SK-N-SH (cell line): ENCODE results near the gene RGS14. TPM values are rescaled to one million over a fixed set of nuclear protein-coding genes. Genes with fewer than 3 reads are reported as not detected.

Experiments used
- CTCF ChIA-PET: fragments of 300-600, 350-600 bp; formaldehyde crosslinking; extraction: SDS; loops from one replicate; lab custom pipeline; 2021; lab: Yijun Ruan, JAX
- POLR2A ChIA-PET: fragments of 350-600 bp; sonication (Branson Sonifier 250); formaldehyde crosslinking; extraction: SDS; loops from one replicate; lab custom pipeline; 2020; ENCODE audit warnings: antibody characterized with exemption, inconsistent platforms; lab: Yijun Ruan, JAX
- DNase-seq: peaks from one replicate; pipeline ENCODE4 v3.0.0; 2012
- H2AFZ ChIP-seq: fragments of 200-600 bp; sonication (generic); 2 replicates; pipeline ENCODE4 v1.8.1; 2016; ENCODE audit warnings: antibody characterized with exemption, mild to moderate bottlenecking, low read depth
- H3F3A ChIP-seq: fragments of 200-600 bp; sonication (generic); replicated peaks from 2 replicates; pipeline ENCODE3; 2016; ENCODE audit warnings: antibody characterized with exemption, mild to moderate bottlenecking; ENCODE audit not compliant: insufficient read depth
- H3K27ac ChIP-seq, 2 experiments: fragments of 200-500 bp in 1 of 2; fragments of 200-600 bp in 1 of 2; sonication (Bioruptor generic) in 1 of 2; sonication (generic), shearing (Covaris generic) in 1 of 2; 2 replicates each; pipeline versions ENCODE4 v1.5.1 to v1.6.1; 2014 to 2016; ENCODE audit warnings: low read depth in 2 of 2, inconsistent platforms in 1 of 2, low read length in 1 of 2, mild to moderate bottlenecking in 1 of 2, mixed read lengths in 1 of 2
- H3K27me3 ChIP-seq: fragments of 200-600 bp; sonication (generic), shearing (Covaris generic); 2 replicates; pipeline ENCODE4 v1.6.1; 2016; ENCODE audit warnings: mixed run types; ENCODE audit not compliant: insufficient read depth
- H3K36me3 ChIP-seq, 2 experiments: fragments of 200-500 bp in 1 of 2; fragments of 200-600 bp in 1 of 2; sonication (Bioruptor generic) in 1 of 2; sonication (generic) in 1 of 2; replicated peaks in 1 of 2; 2 replicates each; pipeline versions ENCODE3 to v1.5.1; 2014 to 2016; ENCODE audit warnings: low read length in 1 of 2, mild to moderate bottlenecking in 1 of 2; ENCODE audit not compliant: insufficient read depth in 2 of 2, control insufficient read depth in 1 of 2
- H3K4me1 ChIP-seq, 2 experiments: fragments of 200-500 bp in 1 of 2; fragments of 200-600 bp in 1 of 2; sonication (Bioruptor generic) in 1 of 2; sonication (generic), shearing (Covaris generic) in 1 of 2; 2 replicates each; pipeline versions ENCODE4 v1.5.1 to v1.6.1; 2014 to 2016; ENCODE audit warnings: low read depth in 1 of 2, low read length in 1 of 2, mixed run types in 1 of 2; ENCODE audit not compliant: insufficient read depth in 2 of 2, control insufficient read depth in 1 of 2
- H3K4me2 ChIP-seq: fragments of 200-600 bp; sonication (generic), shearing (Covaris generic); 2 replicates; pipeline ENCODE4 v1.6.1; 2017; ENCODE audit warnings: mixed run types
- H3K4me3 ChIP-seq, 2 experiments: fragments of 200-500 bp in 1 of 2; fragments of 200-600 bp in 1 of 2; sonication (Bioruptor generic) in 1 of 2; sonication (generic), shearing (Covaris generic) in 1 of 2; 2 replicates each; pipeline versions ENCODE4 v1.5.1 to v1.8.1; 2014 to 2016; ENCODE audit warnings: low read depth in 2 of 2, inconsistent platforms in 1 of 2, low read length in 1 of 2, mild to moderate bottlenecking in 1 of 2, mixed read lengths in 1 of 2, moderate library complexity in 1 of 2
- H3K79me2 ChIP-seq: fragments of 200-600 bp; sonication (generic); 2 replicates; pipeline ENCODE4 v1.8.1; 2017; ENCODE audit warnings: mild to moderate bottlenecking; ENCODE audit not compliant: insufficient read depth
- H3K9ac ChIP-seq: fragments of 200-600 bp; sonication (generic); 2 replicates; pipeline ENCODE4 v1.6.1; 2017; ENCODE audit warnings: mixed run types
- H3K9me2 ChIP-seq: fragments of 200-600 bp; sonication (generic); 2 replicates; pipeline ENCODE4 v1.6.1; 2017; ENCODE audit warnings: mixed run types
- H3K9me3 ChIP-seq: fragments of 200-600 bp; sonication (generic); 2 replicates; pipeline ENCODE4 v1.6.1; 2017; ENCODE audit warnings: mixed run types, mild to moderate bottlenecking, moderate library complexity
- H4K20me1 ChIP-seq: fragments of 200-600 bp; sonication (generic); 2 replicates; pipeline ENCODE4 v1.6.1; 2017; ENCODE audit warnings: mild to moderate bottlenecking, mixed run types; ENCODE audit not compliant: insufficient read depth
- CHD2 ChIP-seq: fragments of 150-350 bp; IDR thresholded peaks from 2 replicates; pipeline ENCODE4 v1.6.1; 2018; ENCODE audit warnings: low read length; ENCODE audit not compliant: partially characterized antibody
- CTCF ChIP-seq: fragments of 200-600 bp; sonication (generic); IDR thresholded peaks from 2 replicates; pipeline ENCODE4 v1.6.1; 2017; ENCODE audit warnings: antibody characterized with exemption, mild to moderate bottlenecking, moderate library complexity
- FOXJ3 ChIP-seq: sonication (generic); formaldehyde crosslinking; IDR thresholded peaks from 2 replicates; pipeline ENCODE4 v1.5.1; 2020; ENCODE audit warnings: mild to moderate bottlenecking, missing genetic modification reagents
- GABPA ChIP-seq: IDR thresholded peaks from 2 replicates; pipeline ENCODE4 v1.4.0; 2012; ENCODE audit warnings: low read depth, mild to moderate bottlenecking
- GATA2 ChIP-seq: sonication (generic); formaldehyde crosslinking; IDR thresholded peaks from 2 replicates; pipeline ENCODE4 v1.5.0; 2020; ENCODE audit warnings: mild to moderate bottlenecking, missing genetic modification reagents
- IRF3 ChIP-seq: fragments of 150-350 bp; IDR thresholded peaks from 2 replicates; pipeline ENCODE4 v1.6.1; 2016; ENCODE audit warnings: mild to moderate bottlenecking, low read depth, low read length
- MAX ChIP-seq: IDR thresholded peaks from 2 replicates; pipeline ENCODE4 v1.4.0; 2012; ENCODE audit warnings: low read depth
- MXI1 ChIP-seq: IDR thresholded peaks from 2 replicates; pipeline ENCODE4 v1.6.1; 2012; ENCODE audit warnings: mild to moderate bottlenecking, low read depth, low read length, improper control_type of control experiment
- NFIC ChIP-seq: IDR thresholded peaks from 2 replicates; pipeline ENCODE4 v1.4.0; 2012; ENCODE audit warnings: borderline replicate concordance
- RAD21 ChIP-seq: IDR thresholded peaks from 2 replicates; pipeline ENCODE4 v1.6.1; 2012; ENCODE audit warnings: mild to moderate bottlenecking, low read length
- REST ChIP-seq: IDR thresholded peaks from 2 replicates; pipeline ENCODE4 v1.6.1; 2012; ENCODE audit warnings: mild to moderate bottlenecking, low read depth, low read length, moderate library complexity
- TEAD4 ChIP-seq: IDR thresholded peaks from 2 replicates; pipeline ENCODE4 v1.4.0; 2012; ENCODE audit warnings: mild to moderate bottlenecking, borderline replicate concordance; ENCODE audit not compliant: insufficient read depth
- USF2 ChIP-seq: fragments of 150-350 bp; IDR thresholded peaks from 2 replicates; pipeline ENCODE4 v1.6.1; 2017; ENCODE audit warnings: antibody characterized with exemption, low read length, low read depth, borderline replicate concordance
- ZBTB33 ChIP-seq: IDR thresholded peaks from 2 replicates; pipeline ENCODE4 v1.4.0; 2012; ENCODE audit warnings: low read depth, borderline replicate concordance
- WGBS: methylation state at CpG from one replicate; pipeline ENCODE4 v1.1.6; 2017; ENCODE audit warnings: low lambda C conversion rate; 5-methylcytosine and 5-hydroxymethylcytosine counted together
- polyA plus RNA-seq, 3 experiments: library from polyadenylated mRNA; depleted of rRNA; stranded (reverse); fragments of >200 nt; gene quantifications; 2 replicates each; pipeline ENCODE4 v1.2.3, GENCODE V29; 2012

RGS14 gene
- polyA plus RNA-seq, 1 of the 3 experiments (the other 2 are of a cell fraction) = 26.5 TPM

- no peak for TF ChIP-seq CTCF
- peak; percentile 4; the same call in 1 of the 2 replicates for TF ChIP-seq NFIC
- peak; percentile 74; the same call in 1 of the 2 replicates for TF ChIP-seq GATA2 (CRISPR knock-in tag)
- no peak for TF ChIP-seq FOXJ3 (CRISPR knock-in tag)
- peak; percentile 79; the same call in 1 of the 2 replicates for TF ChIP-seq MAX
- TF ChIP-seq TEAD4 = no peak
- TF ChIP-seq USF2 = no peak
- no peak for TF ChIP-seq REST
- TF ChIP-seq GABPA = no peak
- no peak for TF ChIP-seq ZBTB33
- peak; percentile 63 for TF ChIP-seq MXI1
- no peak for TF ChIP-seq RAD21
- no peak for TF ChIP-seq CHD2
- no peak for TF ChIP-seq IRF3
- TF ChIP-seq, all 33 proteins: peak for 4
- H2AFZ ChIP-seq = peak overlapping the region; percentile 89
- no peaks in the 10 kb centered on the region for H4K20me1 ChIP-seq
- H3K79me2 ChIP-seq = no peaks in the 10 kb centered on the region
- no peaks in the 10 kb centered on the region for H3K9me3 ChIP-seq
- H3K9me2 ChIP-seq = no peaks in the 10 kb centered on the region
- H3F3A ChIP-seq = peaks cover 15% of the 10 kb centered on the region
- no peaks in the 10 kb centered on the region for H3K27me3 ChIP-seq
- H3K36me3 ChIP-seq = no peaks in the 10 kb centered on the region
- peak overlapping the region; percentile 80 for H3K4me2 ChIP-seq
- CTCF ChIA-PET = interaction anchor here (0.7 to 5.9 kb wide), 12 partner anchors 11 to 134 kb away, joined by 3 to 58 read pairs (median 8); partner anchors contain the start of genes F12, LMAN2 and SLC34A1
- POLR2A ChIA-PET = interaction anchor here (1.0 to 2.1 kb wide), 3 partner anchors 15 to 187 kb away, joined by 3 to 18 read pairs (median 4); partner anchors contain the start of gene LMAN2
- DNase-seq = peak; percentile 99
- peak overlapping the region; percentile 70 for H3K9ac ChIP-seq
- 35% methylated on average over 30 of the region's 36 CpGs for WGBS
- H3K27ac ChIP-seq = peak overlapping the region; percentile 79 to 93
- peak overlapping the region; percentile 48 to 50 for H3K4me3 ChIP-seq
- peaks cover 11 to 46% of the 10 kb centered on the region in 2 experiments for H3K4me1 ChIP-seq
Observed at GRCh38 chr5:177366528-177367322, 9.0 kb downstream of the RGS14 start.
